SJSA1 (cell line): Measurements from ENCODE around the gene SEC22A. TPM values are rescaled to one million over a fixed set of nuclear protein-coding genes. Genes with fewer than 3 reads are reported as not detected.

Experiments used
- DNase-seq, 2 experiments: peaks; one replicate each; pipeline ENCODE4 v3.0.0-alpha.2; 2015 to 2020; ENCODE audit warnings: low spot score in 2 of 2, low read depth in 1 of 2
- H3K27ac ChIP-seq: fragments of 250-450 bp; sonication (Bioruptor Pico); 2 replicates; pipeline ENCODE4 v1.5.1; 2020; ENCODE audit warnings: mild to moderate bottlenecking, moderate library complexity
- H3K27me3 ChIP-seq: fragments of 250-450 bp; sonication (Bioruptor Pico); replicated peaks from 2 replicates; pipeline ENCODE4 v1.5.1; 2020; ENCODE audit warnings: mild to moderate bottlenecking, moderate library complexity
- H3K36me3 ChIP-seq: fragments of 250-450 bp; sonication (Bioruptor Pico); 2 replicates; pipeline ENCODE4 v1.5.1; 2020; ENCODE audit warnings: mild to moderate bottlenecking
- H3K4me1 ChIP-seq: fragments of 250-450 bp; sonication (Bioruptor Pico); replicated peaks from 2 replicates; pipeline ENCODE4 v1.6.1; 2021; ENCODE audit warnings: mild to moderate bottlenecking
- H3K4me3 ChIP-seq: fragments of 250-450 bp; sonication (Bioruptor Pico); 2 replicates; pipeline ENCODE4 v1.5.1; 2020; ENCODE audit warnings: mild to moderate bottlenecking
- H3K9me3 ChIP-seq: fragments of 250-450 bp; sonication (Bioruptor Pico); replicated peaks from 2 replicates; pipeline ENCODE4 v1.5.1; 2020; ENCODE audit warnings: mild to moderate bottlenecking
- total RNA-seq: library from RNA; depleted of rRNA; stranded (reverse); fragments of >200 nt; shearing (Covaris generic); gene quantifications from 2 replicates; pipeline ENCODE4 v1.2.3, GENCODE V29; 2014; rRNA removed

Gene SEC22A
- 23.4 and 40.2 TPM in 2 replicates for total RNA-seq

- H3K4me3 ChIP-seq = peak within 1 kb of the TSS; percentile 72
- H3K9me3 ChIP-seq = no peaks in the 10 kb centered on the region
- peak within 1 kb of the TSS; percentile 30; the same call in 1 of the 2 replicates for H3K27ac ChIP-seq
- H3K27me3 ChIP-seq = no peaks in the 10 kb centered on the region
- H3K36me3 ChIP-seq = no peaks in the 10 kb centered on the region
- peak; percentile 79 to 90 for DNase-seq
- peaks cover 5% of the 10 kb centered on the region; the same call in 1 of the 2 replicates for H3K4me1 ChIP-seq
These were observed at the start of gene SEC22A for GRCh38 chr3:123201557-123202427. SEC22A (plus strand) TSS chr3:123201943; CDS start chr3:123209218, 7,275 bp downstream.

- no peak overlapping the region for H3K27ac ChIP-seq
- no peaks in the 10 kb centered on the region for H3K9me3 ChIP-seq
- H3K4me3 ChIP-seq = no peak overlapping the region
- peak in 1 of 2 experiments; percentile 4 for DNase-seq
- H3K4me1 ChIP-seq = peaks cover 24% of the 10 kb centered on the region
- H3K36me3 ChIP-seq = no peaks in the 10 kb centered on the region
- no peaks in the 10 kb centered on the region for H3K27me3 ChIP-seq
These were observed 49.1 kb upstream of the SEC22A start for GRCh38 chr3:123152687-123153086.

- peak; percentile 55 to 66 for DNase-seq
- Histone ChIP-seq H3K36me3 (no peaks in the 10 kb centered on the region), H3K4me1 (peaks cover 24% of the 10 kb centered on the region), H3K4me3 (no peak overlapping the region), H3K27me3 (no peaks in the 10 kb centered on the region), H3K27ac (peak overlapping the region; percentile 49), H3K9me3 (no peaks in the 10 kb centered on the region)
These were observed 48.4 kb upstream of the SEC22A start for GRCh38 chr3:123153125-123154019.

- no peak for DNase-seq
- Histone ChIP-seq H3K27ac (peak overlapping the region; percentile 49), H3K27me3 (no peaks in the 10 kb centered on the region), H3K36me3 (no peaks in the 10 kb centered on the region), H3K4me1 (peaks cover 24% of the 10 kb centered on the region), H3K4me3 (no peak overlapping the region), H3K9me3 (no peaks in the 10 kb centered on the region)
These were observed 47.4 kb upstream of the SEC22A start for GRCh38 chr3:123154020-123154985.

- DNase-seq = no peak
- H3K4me1 ChIP-seq = peaks cover 24% of the 10 kb centered on the region
- H3K9me3 ChIP-seq = no peaks in the 10 kb centered on the region
- no peaks in the 10 kb centered on the region for H3K27me3 ChIP-seq
- H3K27ac ChIP-seq = no peak overlapping the region
- no peak overlapping the region for H3K4me3 ChIP-seq
- H3K36me3 ChIP-seq = no peaks in the 10 kb centered on the region
These were observed 46.2 kb upstream of the SEC22A start for GRCh38 chr3:123155471-123156011.

GRCh38 chr3:123156276-123156995 is 45.3 kb upstream of the SEC22A start:
- H3K4me1 ChIP-seq = peaks cover 24% of the 10 kb centered on the region
- H3K36me3 ChIP-seq = no peaks in the 10 kb centered on the region
- H3K9me3 ChIP-seq = no peaks in the 10 kb centered on the region
- no peak overlapping the region for H3K4me3 ChIP-seq
- no peak overlapping the region for H3K27ac ChIP-seq
- H3K27me3 ChIP-seq = no peaks in the 10 kb centered on the region
- no peak for DNase-seq

GRCh38 chr3:123157209-123157597 is 44.5 kb upstream of the SEC22A start:
- Histone ChIP-seq H3K9me3 (no peaks in the 10 kb centered on the region), H3K27ac (no peak overlapping the region), H3K4me3 (no peak overlapping the region), H3K27me3 (no peaks in the 10 kb centered on the region), H3K4me1 (peaks cover 24% of the 10 kb centered on the region), H3K36me3 (no peaks in the 10 kb centered on the region)
- DNase-seq = no peak

- H3K9me3 ChIP-seq = no peaks in the 10 kb centered on the region
- no peak for DNase-seq
- no peaks in the 10 kb centered on the region for H3K27me3 ChIP-seq
- H3K4me3 ChIP-seq = no peak overlapping the region
- no peaks in the 10 kb centered on the region for H3K36me3 ChIP-seq
- no peak overlapping the region for H3K27ac ChIP-seq
- H3K4me1 ChIP-seq = peaks cover 21% of the 10 kb centered on the region
These were observed 44.0 kb upstream of the SEC22A start for GRCh38 chr3:123157598-123158287.

- Histone ChIP-seq H3K27me3 (no peaks in the 10 kb centered on the region), H3K4me3 (no peak overlapping the region), H3K36me3 (no peaks in the 10 kb centered on the region), H3K9me3 (no peaks in the 10 kb centered on the region), H3K4me1 (peaks cover 15% of the 10 kb centered on the region), H3K27ac (no peak overlapping the region)
- no peak for DNase-seq
These were observed 43.4 kb upstream of the SEC22A start for GRCh38 chr3:123158330-123158729.

GRCh38 chr3:123158899-123159390 is 42.8 kb upstream of the SEC22A start:
- Histone ChIP-seq H3K4me1 (peaks cover 9% of the 10 kb centered on the region), H3K4me3 (no peak overlapping the region), H3K9me3 (no peaks in the 10 kb centered on the region), H3K27me3 (no peaks in the 10 kb centered on the region), H3K36me3 (no peaks in the 10 kb centered on the region), H3K27ac (no peak overlapping the region)
- DNase-seq = no peak

- no peak for DNase-seq
- Histone ChIP-seq H3K4me1 (no peaks in the 10 kb centered on the region), H3K9me3 (no peaks in the 10 kb centered on the region), H3K4me3 (no peak overlapping the region), H3K36me3 (no peaks in the 10 kb centered on the region), H3K27me3 (no peaks in the 10 kb centered on the region), H3K27ac (no peak overlapping the region)
These were observed 41.7 kb upstream of the SEC22A start for GRCh38 chr3:123159926-123160635.
